ENCODE data around the gene MACROD2.
"Not testable (repeated sequence)": the region's sequence is repeated elsewhere in the genome, so short reads cannot be mapped to it uniquely, and the experiment has no call there.

The MACROD2 gene

GRCh38 chr20:14997791-14998190 is 1002.5 kb downstream of the MACROD2 start:
- TF ChIP-seq CTCF (conservative IDR thresholded peaks at IDR 0.05) (no peak), ZFX (IDR thresholded peaks at IDR 0.05) (no peak)
- no peak overlapping the region for H3K27ac ChIP-seq

GRCh38 chr20:15005300-15005986 is 1010.1 kb downstream of the MACROD2 start:
- no peak overlapping the region for H3K27ac ChIP-seq
- TF ChIP-seq ZFX (IDR thresholded peaks at IDR 0.05) = no peak
- no peak for TF ChIP-seq CTCF (conservative IDR thresholded peaks at IDR 0.05)

- TF ChIP-seq ZFX (IDR thresholded peaks at IDR 0.05) = no peak
- H3K27ac ChIP-seq = no peak overlapping the region
These were observed 1016.3 kb downstream of the MACROD2 start for GRCh38 chr20:15011631-15012030.

GRCh38 chr20:15012566-15012965 is 1017.2 kb downstream of the MACROD2 start:
- TF ChIP-seq CTCF (conservative IDR thresholded peaks at IDR 0.05) (no peak), ZFX (IDR thresholded peaks at IDR 0.05) (no peak)
- H3K27ac ChIP-seq = no peak overlapping the region

- H3K27ac ChIP-seq = not testable (repeated sequence)
These were observed 1021.6 kb downstream of the MACROD2 start for GRCh38 chr20:15016875-15017274.

GRCh38 chr20:15018966-15019365 is 1023.6 kb downstream of the MACROD2 start:
- no peak overlapping the region for H3K27ac ChIP-seq
- no peak for TF ChIP-seq CTCF (conservative IDR thresholded peaks at IDR 0.05)
- TF ChIP-seq ZFX (IDR thresholded peaks at IDR 0.05) = no peak

- H3K27ac ChIP-seq = no peak overlapping the region
- TF ChIP-seq ZFX (IDR thresholded peaks at IDR 0.05) = no peak
- TF ChIP-seq CTCF (conservative IDR thresholded peaks at IDR 0.05) = no peak
These were observed 1025.5 kb downstream of the MACROD2 start for GRCh38 chr20:15020845-15021244.

GRCh38 chr20:15022921-15023320 is 1027.6 kb downstream of the MACROD2 start:
- H3K27ac ChIP-seq = no peak overlapping the region
- TF ChIP-seq CTCF (conservative IDR thresholded peaks at IDR 0.05) (no peak), ZFX (IDR thresholded peaks at IDR 0.05) (no peak)
